Endothelial cell of umbilical vein (primary cell): ENCODE results near the gene RNF145. TPM values are rescaled to one million over a fixed set of nuclear protein-coding genes. Genes with fewer than 3 reads are reported as not detected.
"Not testable (repeated sequence)": the region's sequence is repeated elsewhere in the genome, so short reads cannot be mapped to it uniquely, and the experiment has no call there.

ENCODE experiments used
- BruUV-seq: library from RNA; stranded (reverse); fragments of 400-500 nt; replicated peaks from 2 replicates; lab custom pipeline; 2021; lab: Mats Ljungman, UMichigan
- CTCF ChIA-PET: fragments of 300-600, 350-600 bp; sonication (Branson Sonifier 250); formaldehyde crosslinking; loops from one replicate; lab custom pipeline; 2021; ENCODE audit warnings: antibody characterized with exemption, inconsistent platforms; lab: Charles Lee
- POLR2A ChIA-PET: fragments of 300-600, 350-600 bp; sonication (Branson Sonifier 250); formaldehyde crosslinking; loops from one replicate; lab custom pipeline; 2021; ENCODE audit warnings: antibody characterized with exemption, inconsistent platforms; lab: Charles Lee
- DNase-seq: peaks from one replicate; pipeline ENCODE4 v3.0.0-alpha.2; 2011; ENCODE audit warnings: low read depth, low spot score
- FAIRE-seq: peaks from 2 replicates; lab custom pipeline; 2011; peaks lifted over from hg19 to GRCh38; lab: Jason Lieb, UNC
- H2AFZ ChIP-seq: 2 replicates; pipeline ENCODE4 v1.6.0; 2012; ENCODE audit warnings: low read depth, low read length, control low read depth, inconsistent platforms
- H3K27ac ChIP-seq: 2 replicates; pipeline ENCODE4 v1.5.1; 2011; ENCODE audit warnings: low read depth, mild to moderate bottlenecking, control low read depth, low read length, moderate library complexity; ENCODE audit not compliant: insufficient read depth
- H3K27me3 ChIP-seq, 2 experiments: 2 replicates each; pipeline versions ENCODE4 v1.6.0 to v1.6.1; 2011; ENCODE audit warnings: low read length in 2 of 2, mixed read lengths in 1 of 2; ENCODE audit not compliant: control insufficient read depth in 2 of 2, insufficient read depth in 2 of 2
- H3K36me3 ChIP-seq, 2 experiments: 2 replicates in 1 of 2; 3 replicates in 1 of 2; pipeline ENCODE4 v1.5.1; 2011; ENCODE audit warnings: low read length in 2 of 2, mild to moderate bottlenecking in 1 of 2, moderate library complexity in 1 of 2; ENCODE audit not compliant: control insufficient read depth in 2 of 2, insufficient read depth in 2 of 2; ENCODE audit errors: extremely low read depth in 1 of 2
- H3K4me1 ChIP-seq: 3 replicates; pipeline ENCODE4 v1.5.1; 2011; ENCODE audit warnings: mild to moderate bottlenecking, low read length; ENCODE audit not compliant: control insufficient read depth, insufficient read depth; ENCODE audit errors: extremely low read depth
- H3K4me2 ChIP-seq: 2 replicates; pipeline ENCODE4 v1.6.1; 2011; ENCODE audit warnings: low read length, control low read depth, mixed read lengths; ENCODE audit not compliant: insufficient read depth
- H3K4me3 ChIP-seq, 3 experiments: fragments of 200-600 bp in 1 of 3; sonication (generic), shearing (Covaris generic) in 1 of 3; replicated peaks in 1 of 3; 2 replicates each; pipeline ENCODE4 v1.5.1; 2011 to 2016; ENCODE audit warnings: control low read depth in 3 of 3, low read length in 3 of 3, mild to moderate bottlenecking in 2 of 3, inconsistent platforms in 1 of 3, low read depth in 1 of 3, moderate library complexity in 1 of 3; ENCODE audit not compliant: insufficient read depth in 1 of 3
- H3K79me2 ChIP-seq: 2 replicates; pipeline ENCODE4 v1.6.0; 2012; ENCODE audit warnings: low read length, inconsistent platforms; ENCODE audit not compliant: control insufficient read depth, insufficient read depth
- H3K9ac ChIP-seq: replicated peaks from 2 replicates; pipeline ENCODE3; 2011; ENCODE audit warnings: low read length, control low read depth; ENCODE audit not compliant: insufficient read depth; ENCODE audit errors: extremely low read depth
- H3K9me1 ChIP-seq: replicated peaks from 3 replicates; pipeline ENCODE4 v1.6.0; 2011; ENCODE audit warnings: mild to moderate bottlenecking, low read length; ENCODE audit not compliant: control insufficient read depth, insufficient read depth; ENCODE audit errors: extremely low read depth
- H3K9me3 ChIP-seq: replicated peaks from 2 replicates; pipeline ENCODE4 v1.5.1; 2012; ENCODE audit warnings: low read length, inconsistent platforms; ENCODE audit not compliant: control insufficient read depth, insufficient read depth
- H4K20me1 ChIP-seq: replicated peaks from 2 replicates; pipeline ENCODE3; 2011; ENCODE audit warnings: mild to moderate bottlenecking, low read length; ENCODE audit not compliant: control insufficient read depth, insufficient read depth; ENCODE audit errors: extremely low read depth
- dilution Hi-C: fragments of 300-500 bp; cut with MboI; formaldehyde crosslinking; loops from one replicate; pipeline ENCODE4 v1.15.0; 2019; ENCODE audit warnings: low sequenced_read_pairs; ENCODE audit not compliant: extremely low pct_ligation_motif_present
- intact Hi-C: fragments of 100-400 bp; cut with micrococcal nuclease; formaldehyde crosslinking; loops from one replicate; pipeline ENCODE4 v1.10.0; 2022
- polyA plus RNA-seq, 4 experiments: library from polyadenylated mRNA; depleted of rRNA in 3 of 4; stranded (reverse) in 3 of 4; unstranded in 1 of 4; fragments of >200 nt; gene quantifications; 2 replicates each; pipeline versions ENCODE4 v1.2.1 to v1.2.3, GENCODE V29; 2011 to 2012; ENCODE audit warnings: missing spikeins in 1 of 4
- total RNA-seq: library from RNA; stranded (reverse); gene quantifications from 2 replicates; pipeline ENCODE4 v1.2.3, GENCODE V29; 2021

The RNF145 gene
- total and polyA plus RNA-seq, 2 donors (not counting 3 experiments of a cell fraction or from before 2014, with no cell fraction given) = 39.4 to 62.3 TPM

GRCh38 chr5:159119842-159120241 is 89.5 kb downstream of the RNF145 start:
- intact Hi-C loops, H3K27me3 ChIP-seq, BruUV-seq, H3K27ac ChIP-seq, H3K4me3 ChIP-seq, H3K9me1 ChIP-seq, H3K4me2 ChIP-seq, H3K4me1 ChIP-seq, H3K36me3 ChIP-seq, H3K9me3 ChIP-seq, dilution Hi-C loops, DNase-seq, H4K20me1 ChIP-seq, FAIRE-seq, H2AFZ ChIP-seq, H3K79me2 ChIP-seq, POLR2A ChIA-PET, H3K9ac ChIP-seq: not testable (repeated sequence)
- CTCF ChIA-PET = interaction anchor here (1.0 to 2.1 kb wide), 6 partner anchors 13 to 1045 kb away, joined by 3 to 6 read pairs (median 3); no protein-coding TSS in a partner anchor

- H3K9ac ChIP-seq, H3K9me3 ChIP-seq, H3K79me2 ChIP-seq, H3K4me1 ChIP-seq, dilution Hi-C loops, H2AFZ ChIP-seq, H3K27ac ChIP-seq, H3K36me3 ChIP-seq, H3K9me1 ChIP-seq, H3K4me3 ChIP-seq, FAIRE-seq, intact Hi-C loops, H3K27me3 ChIP-seq, H4K20me1 ChIP-seq, DNase-seq, H3K4me2 ChIP-seq, POLR2A ChIA-PET, BruUV-seq: not testable (repeated sequence)
- CTCF ChIA-PET = interaction anchor here (1.0 to 2.1 kb wide), 7 partner anchors 12 to 1044 kb away, joined by 3 to 7 read pairs (median 3); no protein-coding TSS in a partner anchor
Observed at GRCh38 chr5:159118958-159119659, 90.2 kb downstream of the RNF145 start.
